IPS-NIHi11 (cell line): ENCODE measurements around the gene NRAP.
A peak's percentile ranks its signal among the peaks of the same experiment; 100 is the strongest.

ENCODE experiments used
- DNase-seq: peaks from one replicate; pipeline ENCODE4 v3.0.0; 2012; ENCODE audit warnings: mixed read lengths, low spot score

The NRAP gene

GRCh38 chr10:113609704-113610108, 54.1 kb downstream of the NRAP start:
- no peak for DNase-seq

- DNase-seq: no peak
Measured at GRCh38 chr10:113605268-113605978, 58.4 kb downstream of the NRAP start.

GRCh38 chr10:113604572-113604971, 59.3 kb downstream of the NRAP start:
- DNase-seq: no peak

GRCh38 chr10:113603057-113603777, 60.6 kb downstream of the NRAP start:
- DNase-seq: no peak

GRCh38 chr10:113600569-113600968, 63.3 kb downstream of the NRAP start:
- DNase-seq: no peak

GRCh38 chr10:113594652-113595051, 69.2 kb downstream of the NRAP start:
- DNase-seq: peak; percentile 27

GRCh38 chr10:113592380-113592779, 71.5 kb downstream of the NRAP start:
- no peak for DNase-seq

- no peak for DNase-seq
Measured at GRCh38 chr10:113590581-113590980, 73.3 kb downstream of the NRAP start.

- no peak for DNase-seq
Measured at GRCh38 chr10:113589201-113589770, 74.6 kb downstream of the NRAP start.

GRCh38 chr10:113585949-113586348, 77.9 kb downstream of the NRAP start:
- DNase-seq: no peak

- DNase-seq: no peak
Measured at GRCh38 chr10:113583571-113583970, 80.3 kb downstream of the NRAP start.

- no peak for DNase-seq
Measured at GRCh38 chr10:113581092-113581491, 82.7 kb downstream of the NRAP start.

GRCh38 chr10:113578773-113579172, 85.1 kb downstream of the NRAP start:
- DNase-seq: no peak

- DNase-seq: peak; percentile 62
Measured at GRCh38 chr10:113576852-113577251, 87.0 kb downstream of the NRAP start.

- no peak for DNase-seq
Measured at GRCh38 chr10:113573368-113573767, 90.5 kb downstream of the NRAP start.

GRCh38 chr10:113572520-113573290, 91.1 kb downstream of the NRAP start:
- no peak for DNase-seq

GRCh38 chr10:113569576-113569975, 94.3 kb downstream of the NRAP start:
- DNase-seq: no peak

- DNase-seq: no peak
Measured at GRCh38 chr10:113566888-113567287, 97.0 kb downstream of the NRAP start.

GRCh38 chr10:113565364-113565763, 98.5 kb downstream of the NRAP start:
- no peak for DNase-seq

GRCh38 chr10:113563306-113564088, 100.3 kb downstream of the NRAP start:
- peak; percentile 89 for DNase-seq

GRCh38 chr10:113562704-113563103, 101.1 kb downstream of the NRAP start:
- no peak for DNase-seq

- no peak for DNase-seq
Measured at GRCh38 chr10:113562069-113562468, 101.8 kb downstream of the NRAP start.
